Caco-2 (cell line): ENCODE measurements around the gene PPP1R13B. TPM values are rescaled to one million over a fixed set of nuclear protein-coding genes. Genes with fewer than 3 reads are reported as not detected.

Experiments
- BruUV-seq: library from RNA; stranded (reverse); fragments of 400-500 nt; replicated peaks from 2 replicates; lab custom pipeline; 2021; lab: Mats Ljungman, UMichigan
- CTCF ChIA-PET: fragments of 300-600 bp; sonication (Branson Sonifier 250); formaldehyde crosslinking; loops from one replicate; lab custom pipeline; 2022; ENCODE audit warnings: antibody characterized with exemption; lab: Charles Lee
- POLR2A ChIA-PET: fragments of 300-600 bp; sonication (Branson Sonifier 250); formaldehyde crosslinking; loops from one replicate; lab custom pipeline; 2022; ENCODE audit warnings: antibody characterized with exemption; lab: Charles Lee
- DNase-seq, 2 experiments: peaks; one replicate each; pipeline versions ENCODE4 v3.0.0 to v3.0.0-alpha.2; 2020 to 2022
- H3K27me3 ChIP-seq: replicated peaks from 2 replicates; pipeline ENCODE4 v1.6.0; 2011; ENCODE audit warnings: low read length; ENCODE audit not compliant: control insufficient read depth, insufficient read depth
- H3K36me3 ChIP-seq: 2 replicates; pipeline ENCODE4 v1.5.1; 2011; ENCODE audit warnings: low read length; ENCODE audit not compliant: control insufficient read depth, insufficient read depth
- H3K4me1 ChIP-seq: fragments of 250-450 bp; sonication (Bioruptor Pico); 2 replicates; pipeline ENCODE4 v1.5.1; 2020; ENCODE audit warnings: mild to moderate bottlenecking
- H3K4me3 ChIP-seq: 2 replicates; pipeline ENCODE4 v1.5.1; 2011; ENCODE audit warnings: low read depth, mild to moderate bottlenecking, control low read depth, low read length
- H3K9me3 ChIP-seq: fragments of 250-450 bp; sonication (Bioruptor Pico); 2 replicates; pipeline ENCODE4 v1.5.1; 2020; ENCODE audit warnings: mild to moderate bottlenecking, moderate library complexity
- H3K27ac Mint-ChIP-seq: one replicate; pipeline ENCODE4 v1.8.0; 2022; ENCODE audit warnings: mixed read lengths; ENCODE audit not compliant: unreplicated experiment
- H3K27me3 Mint-ChIP-seq: one replicate; pipeline ENCODE4 v1.8.0; 2022; ENCODE audit warnings: mixed read lengths; ENCODE audit not compliant: insufficient read depth, unreplicated experiment
- H3K36me3 Mint-ChIP-seq: one replicate; pipeline ENCODE4 v1.8.0; 2022; ENCODE audit warnings: mild to moderate bottlenecking, mixed read lengths; ENCODE audit not compliant: insufficient read depth, unreplicated experiment
- H3K4me1 Mint-ChIP-seq: one replicate; pipeline ENCODE4 v1.8.0; 2022; ENCODE audit warnings: low read depth, mixed read lengths; ENCODE audit not compliant: unreplicated experiment
- H3K4me3 Mint-ChIP-seq: one replicate; pipeline ENCODE4 v1.8.0; 2022; ENCODE audit warnings: mild to moderate bottlenecking, moderate library complexity, mixed read lengths; ENCODE audit not compliant: unreplicated experiment
- H3K9me3 Mint-ChIP-seq: one replicate; pipeline ENCODE4 v1.8.0; 2022; ENCODE audit warnings: mixed read lengths; ENCODE audit not compliant: unreplicated experiment
- CTCF ChIP-seq, 2 experiments: fragments of 200-600 bp in 1 of 2; IDR thresholded peaks; 1 replicate in 1 of 2; 2 replicates in 1 of 2; pipeline versions ENCODE4 v1.5.1 to v1.8.0; 2011 to 2022; ENCODE audit warnings: antibody characterized with exemption in 1 of 2, control low read depth in 1 of 2, inconsistent platforms in 1 of 2, low read depth in 1 of 2, low read length in 1 of 2, mild to moderate bottlenecking in 1 of 2, moderate library complexity in 1 of 2; ENCODE audit not compliant: insufficient read depth in 1 of 2, severe bottlenecking in 1 of 2, unreplicated experiment in 1 of 2
- intact Hi-C: fragments of 100-400 bp; cut with micrococcal nuclease; formaldehyde crosslinking; loops from one replicate; pipeline ENCODE4 v1.10.0; 2022; ENCODE audit not compliant: unreplicated experiment
- total RNA-seq: library from RNA; stranded (reverse); gene quantifications from 2 replicates; pipeline ENCODE4 v1.2.3, GENCODE V29; 2022

PPP1R13B gene
- total RNA-seq, 1 experiment from 2014 or later = 15.8 TPM

- H3K36me3 ChIP-seq = no peaks in the 10 kb centered on the region
- intact Hi-C loops = no loop called here
- Mint-ChIP-seq H3K27ac (no peak overlapping the region), H3K27me3 (no peaks in the 10 kb centered on the region), H3K4me1 (no peaks in the 10 kb centered on the region), H3K36me3 (no peaks in the 10 kb centered on the region), H3K4me3 (no peak overlapping the region), H3K9me3 (no peaks in the 10 kb centered on the region)
- BruUV-seq = no TSS peak
- H3K27me3 ChIP-seq = no peaks in the 10 kb centered on the region
- ChIA-PET POLR2A (no interaction called here), CTCF (no interaction called here)
- no peak for DNase-seq
- H3K9me3 ChIP-seq = no peaks in the 10 kb centered on the region
- no peak overlapping the region for H3K4me3 ChIP-seq
- TF ChIP-seq CTCF (IDR thresholded peaks at IDR 0.05; ENCODE audit: insufficient read depth in 1 of 2, low read depth in 1 of 2, low read length in 1 of 2, severe bottlenecking in 1 of 2, unreplicated experiment in 1 of 2) = no peak
- no peaks in the 10 kb centered on the region for H3K4me1 ChIP-seq
Measured at GRCh38 chr14:103887557-103888115, 40.3 kb upstream of the PPP1R13B start.

GRCh38 chr14:103887170-103887501, 39.8 kb upstream of the PPP1R13B start:
- Histone ChIP-seq H3K36me3 (no peaks in the 10 kb centered on the region), H3K4me1 (no peaks in the 10 kb centered on the region), H3K27me3 (no peaks in the 10 kb centered on the region), H3K4me3 (no peak overlapping the region), H3K9me3 (no peaks in the 10 kb centered on the region)
- intact Hi-C loops = no loop called here
- Mint-ChIP-seq H3K36me3 (no peaks in the 10 kb centered on the region), H3K27me3 (no peaks in the 10 kb centered on the region), H3K9me3 (no peaks in the 10 kb centered on the region), H3K27ac (no peak overlapping the region), H3K4me3 (no peak overlapping the region), H3K4me1 (no peaks in the 10 kb centered on the region)
- no TSS peak for BruUV-seq
- ChIA-PET CTCF (no interaction called here), POLR2A (no interaction called here)
- DNase-seq = no peak
- TF ChIP-seq CTCF (IDR thresholded peaks at IDR 0.05; ENCODE audit: insufficient read depth in 1 of 2, low read depth in 1 of 2, low read length in 1 of 2, severe bottlenecking in 1 of 2, unreplicated experiment in 1 of 2) = no peak

GRCh38 chr14:103886304-103887169, 39.2 kb upstream of the PPP1R13B start:
- ChIA-PET CTCF (interaction anchor here (1.0 kb wide), 2 partner anchors 61 to 78 kb away, joined by 4 to 6 read pairs; no protein-coding TSS in a partner anchor), POLR2A (no interaction called here)
- no peak overlapping the region for H3K4me3 Mint-ChIP-seq
- H3K36me3 Mint-ChIP-seq = no peaks in the 10 kb centered on the region
- no peaks in the 10 kb centered on the region for H3K27me3 Mint-ChIP-seq
- TF ChIP-seq CTCF (IDR thresholded peaks at IDR 0.05; ENCODE audit: insufficient read depth in 1 of 2, low read depth in 1 of 2, low read length in 1 of 2, severe bottlenecking in 1 of 2, unreplicated experiment in 1 of 2) = peak in 1 of 2 experiments; percentile 28
- Histone ChIP-seq H3K4me3 (no peak overlapping the region), H3K27me3 (no peaks in the 10 kb centered on the region), H3K9me3 (no peaks in the 10 kb centered on the region), H3K4me1 (no peaks in the 10 kb centered on the region), H3K36me3 (no peaks in the 10 kb centered on the region)
- no peak for DNase-seq
- H3K4me1 Mint-ChIP-seq = no peaks in the 10 kb centered on the region
- no peaks in the 10 kb centered on the region for H3K9me3 Mint-ChIP-seq
- intact Hi-C loops = no loop called here
- H3K27ac Mint-ChIP-seq = no peak overlapping the region
- BruUV-seq = no TSS peak
